Measurements from ENCODE around the gene NRL. TPM values are rescaled to one million over a fixed set of nuclear protein-coding genes. Genes with fewer than 3 reads are reported as not detected.
A peak's percentile ranks its signal among the peaks of the same experiment; 100 is the strongest.

NRL gene
- total RNA-seq, 1 donor from 2014 or later = 0.96 TPM

GRCh38 chr14:24126939-24127338, 12.2 kb upstream of the NRL start:
- Mint-ChIP-seq H3K9me3 (no peaks in the 10 kb centered on the region), H3K36me3 (ENCODE audit: low read depth) (peaks cover 27% of the 10 kb centered on the region), H3K4me3 (no peak overlapping the region), H3K27ac (no peak overlapping the region), H3K27me3 (no peaks in the 10 kb centered on the region), H3K4me1 (peaks cover 7% of the 10 kb centered on the region)
- intact Hi-C loops (cut with micrococcal nuclease) = no loop called here
- DNase-seq = no peak

GRCh38 chr14:24123424-24124417, 9.0 kb upstream of the NRL start:
- Mint-ChIP-seq H3K27ac (peak overlapping the region; percentile 26), H3K4me3 (no peak overlapping the region), H3K4me1 (peaks cover 2% of the 10 kb centered on the region), H3K27me3 (no peaks in the 10 kb centered on the region), H3K9me3 (no peaks in the 10 kb centered on the region), H3K36me3 (ENCODE audit: low read depth) (peaks cover 43% of the 10 kb centered on the region)
- intact Hi-C loops (cut with micrococcal nuclease) = no loop called here
- no peak for DNase-seq

GRCh38 chr14:24122898-24123297, 8.1 kb upstream of the NRL start:
- intact Hi-C loops (cut with micrococcal nuclease) = no loop called here
- Mint-ChIP-seq H3K36me3 (ENCODE audit: low read depth) (peaks cover 52% of the 10 kb centered on the region), H3K9me3 (no peaks in the 10 kb centered on the region), H3K4me1 (peaks cover 7% of the 10 kb centered on the region), H3K4me3 (no peak overlapping the region), H3K27ac (no peak overlapping the region), H3K27me3 (no peaks in the 10 kb centered on the region)
- no peak for DNase-seq

GRCh38 chr14:24122416-24122815, 7.7 kb upstream of the NRL start:
- no peaks in the 10 kb centered on the region for H3K9me3 Mint-ChIP-seq
- no peak overlapping the region for H3K4me3 Mint-ChIP-seq
- peaks cover 56% of the 10 kb centered on the region for H3K36me3 Mint-ChIP-seq (ENCODE audit: low read depth)
- intact Hi-C loops (cut with micrococcal nuclease) = no loop called here
- H3K27ac Mint-ChIP-seq = no peak overlapping the region
- H3K4me1 Mint-ChIP-seq = peaks cover 9% of the 10 kb centered on the region
- no peak for DNase-seq
- H3K27me3 Mint-ChIP-seq = no peaks in the 10 kb centered on the region

- Mint-ChIP-seq H3K36me3 (ENCODE audit: low read depth) (peaks cover 59% of the 10 kb centered on the region), H3K4me3 (no peak overlapping the region), H3K27ac (no peak overlapping the region), H3K9me3 (no peaks in the 10 kb centered on the region), H3K27me3 (no peaks in the 10 kb centered on the region), H3K4me1 (peaks cover 18% of the 10 kb centered on the region)
- no peak for DNase-seq
- intact Hi-C loops (cut with micrococcal nuclease) = no loop called here
These were observed 6.5 kb upstream of the NRL start for GRCh38 chr14:24121210-24121609.

- Mint-ChIP-seq H3K36me3 (ENCODE audit: low read depth) (peaks cover 62% of the 10 kb centered on the region), H3K9me3 (no peaks in the 10 kb centered on the region), H3K4me3 (no peak overlapping the region), H3K4me1 (peaks cover 31% of the 10 kb centered on the region), H3K27ac (no peak overlapping the region), H3K27me3 (peaks cover 2% of the 10 kb centered on the region)
- intact Hi-C loops (cut with micrococcal nuclease) = loop anchor here (10.0 kb wide), 1 partner anchor 315 kb away; no protein-coding TSS in a partner anchor
- DNase-seq = no peak
These were observed 4.9 kb upstream of the NRL start for GRCh38 chr14:24119691-24120090.

GRCh38 chr14:24117179-24117578, 2.4 kb upstream of the NRL start:
- H3K4me1 Mint-ChIP-seq = peaks cover 30% of the 10 kb centered on the region
- intact Hi-C loops (cut with micrococcal nuclease) = loop anchor here (10.0 kb wide), 1 partner anchor 318 kb away; no protein-coding TSS in a partner anchor
- peaks cover 2% of the 10 kb centered on the region for H3K27me3 Mint-ChIP-seq
- no peak for DNase-seq
- no peak overlapping the region for H3K4me3 Mint-ChIP-seq
- peaks cover 46% of the 10 kb centered on the region for H3K36me3 Mint-ChIP-seq (ENCODE audit: low read depth)
- no peaks in the 10 kb centered on the region for H3K9me3 Mint-ChIP-seq
- H3K27ac Mint-ChIP-seq = no peak overlapping the region

GRCh38 chr14:24116128-24116814, 1.5 kb upstream of the NRL start:
- H3K27ac Mint-ChIP-seq = peak overlapping the region; percentile 100
- peaks cover 41% of the 10 kb centered on the region for H3K36me3 Mint-ChIP-seq (ENCODE audit: low read depth)
- intact Hi-C loops (cut with micrococcal nuclease) = loop anchor here (10.0 kb wide), 1 partner anchor 319 kb away; no protein-coding TSS in a partner anchor

GRCh38 chr14:24115422-24116127, 826 bp upstream of the NRL start:
- peaks cover 34% of the 10 kb centered on the region for H3K4me1 Mint-ChIP-seq
- no peaks in the 10 kb centered on the region for H3K9me3 Mint-ChIP-seq
- DNase-seq = no peak
- H3K27me3 Mint-ChIP-seq = peaks cover 2% of the 10 kb centered on the region
- H3K36me3 Mint-ChIP-seq (ENCODE audit: low read depth) = peaks cover 36% of the 10 kb centered on the region
- H3K27ac Mint-ChIP-seq = peak overlapping the region; percentile 100
- peak overlapping the region; percentile 99 for H3K4me3 Mint-ChIP-seq
- intact Hi-C loops (cut with micrococcal nuclease) = loop anchor here (2.0 to 10.0 kb wide), 2 partner anchors 63 to 319 kb away; partner anchors contain the start of gene CARMIL3

More at GRCh38 chr14:24116128-24116814, 1.5 kb upstream of the NRL start:
- Mint-ChIP-seq H3K9me3 (no peaks in the 10 kb centered on the region), H3K27me3 (peaks cover 2% of the 10 kb centered on the region), H3K4me3 (peak overlapping the region; percentile 99), H3K4me1 (peaks cover 31% of the 10 kb centered on the region)
- DNase-seq = no peak

- Mint-ChIP-seq H3K9me3 (no peaks in the 10 kb centered on the region), H3K27me3 (peaks cover 2% of the 10 kb centered on the region), H3K36me3 (ENCODE audit: low read depth) (peaks cover 25% of the 10 kb centered on the region), H3K27ac (peak overlapping the region; percentile 100), H3K4me3 (peak overlapping the region; percentile 99), H3K4me1 (peaks cover 36% of the 10 kb centered on the region)
- DNase-seq = peak; percentile 94
- intact Hi-C loops (cut with micrococcal nuclease) = loop anchor here (1.0 to 10.0 kb wide), 12 partner anchors 20 to 557 kb away; partner anchors contain the start of genes CARMIL3, CHMP4A, EMC9 and GMPR2
These were observed 783 bp downstream of the NRL start for GRCh38 chr14:24113801-24114531.

- Mint-ChIP-seq H3K27ac (peak overlapping the region; percentile 100), H3K27me3 (peaks cover 2% of the 10 kb centered on the region), H3K9me3 (no peaks in the 10 kb centered on the region), H3K36me3 (ENCODE audit: low read depth) (peaks cover 20% of the 10 kb centered on the region), H3K4me3 (peak overlapping the region; percentile 99), H3K4me1 (peaks cover 39% of the 10 kb centered on the region)
- DNase-seq = no peak
- intact Hi-C loops (cut with micrococcal nuclease) = loop anchor here (5.0 to 10.0 kb wide), 2 partner anchors 321 to 556 kb away; partner anchors contain the start of gene THTPA
These were observed 1.4 kb downstream of the NRL start for GRCh38 chr14:24113379-24113800.

- DNase-seq = no peak
- peaks cover 31% of the 10 kb centered on the region for H3K4me1 Mint-ChIP-seq
- peaks cover 9% of the 10 kb centered on the region for H3K36me3 Mint-ChIP-seq (ENCODE audit: low read depth)
- H3K27ac Mint-ChIP-seq = no peak overlapping the region
- H3K9me3 Mint-ChIP-seq = no peaks in the 10 kb centered on the region
- intact Hi-C loops (cut with micrococcal nuclease) = loop anchor here (5.0 to 10.0 kb wide), 2 partner anchors 324 to 553 kb away; partner anchors contain the start of gene THTPA
- no peak overlapping the region for H3K4me3 Mint-ChIP-seq
- H3K27me3 Mint-ChIP-seq = peaks cover 2% of the 10 kb centered on the region
These were observed 4.2 kb downstream of the NRL start for GRCh38 chr14:24110523-24110922.
